A549 treated with CpdA at 1 μM for 4 hours (cell line): ENCODE results near the gene ATG14. TPM values are rescaled to one million over a fixed set of nuclear protein-coding genes. Genes with fewer than 3 reads are reported as not detected.

Experiments used
- total RNA-seq: library from RNA; stranded (reverse); fragments of 200-300 nt; extraction: Qiagen RNA extraction; gene quantifications from 5 replicates; pipeline ENCODE4 v1.2.3, GENCODE V29; 2022; ENCODE audit warnings: low read depth

ATG14 gene, protein sequence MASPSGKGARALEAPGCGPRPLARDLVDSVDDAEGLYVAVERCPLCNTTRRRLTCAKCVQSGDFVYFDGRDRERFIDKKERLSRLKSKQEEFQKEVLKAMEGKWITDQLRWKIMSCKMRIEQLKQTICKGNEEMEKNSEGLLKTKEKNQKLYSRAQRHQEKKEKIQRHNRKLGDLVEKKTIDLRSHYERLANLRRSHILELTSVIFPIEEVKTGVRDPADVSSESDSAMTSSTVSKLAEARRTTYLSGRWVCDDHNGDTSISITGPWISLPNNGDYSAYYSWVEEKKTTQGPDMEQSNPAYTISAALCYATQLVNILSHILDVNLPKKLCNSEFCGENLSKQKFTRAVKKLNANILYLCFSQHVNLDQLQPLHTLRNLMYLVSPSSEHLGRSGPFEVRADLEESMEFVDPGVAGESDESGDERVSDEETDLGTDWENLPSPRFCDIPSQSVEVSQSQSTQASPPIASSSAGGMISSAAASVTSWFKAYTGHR
- 4.7 to 6.2 TPM (median 5.3 TPM) in 5 replicates for total RNA-seq

DNA sequence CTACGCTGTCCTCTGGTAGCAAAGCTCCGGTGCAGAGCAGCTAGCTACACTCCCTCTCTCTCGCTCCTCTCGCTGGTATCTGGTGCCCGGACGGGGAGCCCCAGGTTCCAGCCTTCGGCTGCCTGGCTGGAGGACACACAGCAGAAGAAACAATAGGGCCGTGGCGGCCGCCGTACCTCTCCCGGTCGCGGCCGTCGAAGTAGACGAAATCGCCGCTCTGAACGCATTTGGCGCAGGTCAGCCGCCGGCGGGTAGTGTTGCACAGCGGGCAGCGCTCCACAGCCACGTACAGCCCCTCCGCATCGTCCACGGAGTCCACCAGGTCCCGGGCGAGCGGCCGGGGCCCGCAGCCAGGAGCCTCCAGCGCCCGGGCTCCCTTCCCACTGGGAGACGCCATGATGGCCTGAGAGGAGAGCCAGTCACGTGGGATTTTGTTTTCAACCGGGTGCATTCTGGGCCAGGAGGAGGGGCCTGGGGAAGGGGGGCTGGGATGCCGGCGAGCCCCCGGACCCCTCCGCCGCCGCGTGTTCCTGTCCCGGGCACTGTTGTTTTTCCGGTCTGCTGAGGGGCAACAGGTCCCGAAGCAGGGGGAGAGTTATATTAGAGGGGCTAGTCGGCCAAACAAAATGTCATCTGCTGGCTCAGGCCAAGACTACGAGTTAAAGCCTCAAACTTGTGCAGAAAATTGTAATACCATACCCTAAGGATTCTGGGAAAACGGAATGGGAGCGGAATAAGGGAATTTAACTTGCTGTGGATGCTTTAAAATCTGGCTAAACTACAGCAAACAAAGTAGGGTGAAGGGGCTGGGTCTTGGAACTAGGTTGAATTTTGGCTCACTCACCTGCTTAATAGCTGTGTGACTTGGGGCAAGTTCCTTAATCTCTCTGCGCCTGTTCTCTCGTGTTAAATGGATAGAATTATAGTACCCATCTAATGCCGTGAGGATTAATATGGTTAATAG, at the start of gene ATG14:
Gene ATG14 (minus strand): TSS at position 405 of the 964 bp plus-strand sequence. CDS start 8 bp downstream, at position 397.

DNA sequence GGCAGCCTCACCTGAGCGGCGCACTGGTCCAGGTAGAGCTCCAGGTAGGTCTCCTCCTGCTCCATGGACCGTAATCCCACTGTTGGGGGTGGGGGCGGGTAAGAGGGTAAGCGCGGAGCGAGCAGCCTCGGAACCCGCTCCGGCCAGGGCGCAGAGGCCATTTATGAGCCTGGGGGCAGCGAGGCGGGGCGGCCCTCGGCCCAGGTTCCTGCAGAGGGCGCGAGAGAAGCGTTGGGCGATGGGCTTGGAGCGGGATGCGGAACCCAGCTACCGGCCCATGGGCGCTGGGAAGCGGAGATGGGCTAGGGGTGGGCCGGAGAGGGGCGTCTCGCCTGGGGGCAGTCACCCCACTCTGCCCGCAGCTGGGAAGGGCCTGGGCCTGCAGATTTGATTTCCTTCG, 28.8 kb upstream of the ATG14 start, which contains the start of gene TBPL2:
Gene TBPL2 (minus strand): TSS at position 232 of the 400 bp plus-strand sequence. CDS start 167 bp downstream, at position 65.

Other genes starting within 250 kb of the ATG14 start
- 29.2 to 43.9 TPM (median 34.9 TPM) in 5 replicates for gene DLGAP5, start 220.2 kb downstream of the ATG14 start, total RNA-seq
- 12.5 to 17.0 TPM (median 15.1 TPM) in 5 replicates for gene FBXO34, start 140.4 kb downstream of the ATG14 start, total RNA-seq
- gene TBPL2, start 28.8 kb upstream of the ATG14 start, total RNA-seq, result not detected in 5 replicates
- gene KTN1, start 168.4 kb upstream of the ATG14 start, total RNA-seq, result 105 to 157 TPM (median 114 TPM) in 5 replicates